Endothelial cell of umbilical vein (primary cell): ENCODE measurements around the gene ARMCX4. TPM values are rescaled to one million over a fixed set of nuclear protein-coding genes. Genes with fewer than 3 reads are reported as not detected.

Experiments used
- BruUV-seq: library from RNA; stranded (reverse); fragments of 400-500 nt; replicated peaks from 2 replicates; lab custom pipeline; 2021; lab: Mats Ljungman, UMichigan
- CTCF ChIA-PET: fragments of 300-600, 350-600 bp; sonication (Branson Sonifier 250); formaldehyde crosslinking; loops from one replicate; lab custom pipeline; 2021; ENCODE audit warnings: antibody characterized with exemption, inconsistent platforms; lab: Charles Lee
- POLR2A ChIA-PET: fragments of 300-600, 350-600 bp; sonication (Branson Sonifier 250); formaldehyde crosslinking; loops from one replicate; lab custom pipeline; 2021; ENCODE audit warnings: antibody characterized with exemption, inconsistent platforms; lab: Charles Lee
- DNase-seq: peaks from one replicate; pipeline ENCODE4 v3.0.0-alpha.2; 2011; ENCODE audit warnings: low read depth, low spot score
- FAIRE-seq: peaks from 2 replicates; lab custom pipeline; 2011; peaks lifted over from hg19 to GRCh38; lab: Jason Lieb, UNC
- H2AFZ ChIP-seq: 2 replicates; pipeline ENCODE4 v1.6.0; 2012; ENCODE audit warnings: low read depth, low read length, control low read depth, inconsistent platforms
- H3K27ac ChIP-seq: 2 replicates; pipeline ENCODE4 v1.5.1; 2011; ENCODE audit warnings: low read depth, mild to moderate bottlenecking, control low read depth, low read length, moderate library complexity; ENCODE audit not compliant: insufficient read depth
- H3K27me3 ChIP-seq, 2 experiments: 2 replicates each; pipeline versions ENCODE4 v1.6.0 to v1.6.1; 2011; ENCODE audit warnings: low read length in 2 of 2, mixed read lengths in 1 of 2; ENCODE audit not compliant: control insufficient read depth in 2 of 2, insufficient read depth in 2 of 2
- H3K36me3 ChIP-seq, 2 experiments: 2 replicates in 1 of 2; 3 replicates in 1 of 2; pipeline ENCODE4 v1.5.1; 2011; ENCODE audit warnings: low read length in 2 of 2, mild to moderate bottlenecking in 1 of 2, moderate library complexity in 1 of 2; ENCODE audit not compliant: control insufficient read depth in 2 of 2, insufficient read depth in 2 of 2; ENCODE audit errors: extremely low read depth in 1 of 2
- H3K4me1 ChIP-seq: 3 replicates; pipeline ENCODE4 v1.5.1; 2011; ENCODE audit warnings: mild to moderate bottlenecking, low read length; ENCODE audit not compliant: control insufficient read depth, insufficient read depth; ENCODE audit errors: extremely low read depth
- H3K4me2 ChIP-seq: 2 replicates; pipeline ENCODE4 v1.6.1; 2011; ENCODE audit warnings: low read length, control low read depth, mixed read lengths; ENCODE audit not compliant: insufficient read depth
- H3K4me3 ChIP-seq, 3 experiments: fragments of 200-600 bp in 1 of 3; sonication (generic), shearing (Covaris generic) in 1 of 3; replicated peaks in 1 of 3; 2 replicates each; pipeline ENCODE4 v1.5.1; 2011 to 2016; ENCODE audit warnings: control low read depth in 3 of 3, low read length in 3 of 3, mild to moderate bottlenecking in 2 of 3, inconsistent platforms in 1 of 3, low read depth in 1 of 3, moderate library complexity in 1 of 3; ENCODE audit not compliant: insufficient read depth in 1 of 3
- H3K79me2 ChIP-seq: 2 replicates; pipeline ENCODE4 v1.6.0; 2012; ENCODE audit warnings: low read length, inconsistent platforms; ENCODE audit not compliant: control insufficient read depth, insufficient read depth
- H3K9ac ChIP-seq: replicated peaks from 2 replicates; pipeline ENCODE3; 2011; ENCODE audit warnings: low read length, control low read depth; ENCODE audit not compliant: insufficient read depth; ENCODE audit errors: extremely low read depth
- H3K9me1 ChIP-seq: replicated peaks from 3 replicates; pipeline ENCODE4 v1.6.0; 2011; ENCODE audit warnings: mild to moderate bottlenecking, low read length; ENCODE audit not compliant: control insufficient read depth, insufficient read depth; ENCODE audit errors: extremely low read depth
- H3K9me3 ChIP-seq: replicated peaks from 2 replicates; pipeline ENCODE4 v1.5.1; 2012; ENCODE audit warnings: low read length, inconsistent platforms; ENCODE audit not compliant: control insufficient read depth, insufficient read depth
- H4K20me1 ChIP-seq: replicated peaks from 2 replicates; pipeline ENCODE3; 2011; ENCODE audit warnings: mild to moderate bottlenecking, low read length; ENCODE audit not compliant: control insufficient read depth, insufficient read depth; ENCODE audit errors: extremely low read depth
- EZH2 ChIP-seq: IDR thresholded peaks from 2 replicates; pipeline ENCODE4 v1.6.1; 2012; ENCODE audit warnings: borderline replicate concordance, low read depth, mild to moderate bottlenecking, moderate library complexity, low read length, inconsistent platforms; ENCODE audit not compliant: severe bottlenecking
- FOS ChIP-seq: IDR thresholded peaks from 2 replicates; pipeline ENCODE4 v1.6.1; 2011; ENCODE audit warnings: mild to moderate bottlenecking, low read length, moderate library complexity, borderline replicate concordance; ENCODE audit not compliant: insufficient read depth
- GATA2 ChIP-seq: IDR thresholded peaks from 2 replicates; pipeline ENCODE4 v1.7.0; 2011; ENCODE audit warnings: low read depth, mild to moderate bottlenecking, moderate library complexity, mixed read lengths, low read length; ENCODE audit not compliant: insufficient read length, insufficient read depth
- JUN ChIP-seq: IDR thresholded peaks from 2 replicates; pipeline ENCODE4 v1.6.1; 2011; ENCODE audit warnings: borderline replicate concordance, low read depth; ENCODE audit not compliant: insufficient read length, insufficient read depth
- MYC ChIP-seq: IDR thresholded peaks from one replicate; pipeline ENCODE4 v1.6.1; 2011; ENCODE audit warnings: mild to moderate bottlenecking, low read depth, low read length
- POLR2A ChIP-seq: IDR thresholded peaks from 2 replicates; pipeline ENCODE4 v1.6.1; 2012; ENCODE audit warnings: low read depth, mild to moderate bottlenecking, control low read depth, low read length
- POLR2AphosphoS5 ChIP-seq: IDR thresholded peaks from 2 replicates; pipeline ENCODE4 v1.6.1; 2012; ENCODE audit warnings: low read depth, mild to moderate bottlenecking, control low read depth, low read length, moderate library complexity; ENCODE audit not compliant: insufficient read depth
- dilution Hi-C: fragments of 300-500 bp; cut with MboI; formaldehyde crosslinking; loops from one replicate; pipeline ENCODE4 v1.15.0; 2019; ENCODE audit warnings: low sequenced_read_pairs; ENCODE audit not compliant: extremely low pct_ligation_motif_present
- intact Hi-C: fragments of 100-400 bp; cut with micrococcal nuclease; formaldehyde crosslinking; loops from one replicate; pipeline ENCODE4 v1.10.0; 2022
- polyA plus RNA-seq, 4 experiments: library from polyadenylated mRNA; depleted of rRNA in 3 of 4; stranded (reverse) in 3 of 4; unstranded in 1 of 4; fragments of >200 nt; gene quantifications; 2 replicates each; pipeline versions ENCODE4 v1.2.1 to v1.2.3, GENCODE V29; 2011 to 2012; ENCODE audit warnings: missing spikeins in 1 of 4
- total RNA-seq: library from RNA; stranded (reverse); gene quantifications from 2 replicates; pipeline ENCODE4 v1.2.3, GENCODE V29; 2021
- TF ChIP-seq, protein P1 (sequence below): IDR thresholded peaks from 2 replicates; pipeline ENCODE4 v1.6.1; 2011; ENCODE audit not compliant: insufficient read depth, insufficient read length
- TF ChIP-seq, protein P2 (sequence below), 2 donors: IDR thresholded peaks; 1 replicate in 1 of 2; 2 replicates in 1 of 2; pipeline ENCODE4 v1.5.1; 2011; ENCODE audit warnings: low read length in 2 of 2, mild to moderate bottlenecking in 2 of 2, moderate library complexity in 2 of 2, control low read depth in 1 of 2, inconsistent platforms in 1 of 2, low read depth in 1 of 2; ENCODE audit not compliant: insufficient read depth in 1 of 2; ENCODE audit errors: extremely low read depth in 1 of 2

ARMCX4 gene
- total and polyA plus RNA-seq, 2 donors (not counting 3 experiments of a cell fraction or from before 2014, with no cell fraction given): 4.7 to 19.9 TPM

DNA sequence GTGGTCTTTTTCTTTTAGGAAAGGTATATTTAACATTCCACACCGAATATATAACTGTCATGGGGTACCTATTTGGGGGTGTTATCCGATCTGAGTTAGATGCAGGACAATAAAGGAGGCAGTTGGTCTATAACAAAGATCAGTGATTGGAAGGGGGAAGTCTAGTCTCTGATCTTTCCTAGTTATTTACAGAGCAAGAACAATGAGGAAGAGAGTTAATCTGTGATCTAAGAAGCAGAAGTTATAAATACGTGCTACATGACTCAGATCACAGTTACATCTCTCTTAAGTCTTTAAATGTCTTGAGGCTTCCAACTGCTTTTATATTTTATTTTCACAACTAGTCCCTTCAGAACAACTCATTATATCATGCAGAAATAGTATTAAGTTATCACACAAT lies 33.2 kb upstream of the ARMCX4 start:
- Histone ChIP-seq H3K4me2 (no peak overlapping the region), H3K27ac (no peak overlapping the region), H3K9ac (no peak overlapping the region), H3K4me1 (peaks cover 7% of the 10 kb centered on the region), H3K9me1 (no peaks in the 10 kb centered on the region), H3K4me3 (no peak overlapping the region), H2AFZ (no peak overlapping the region), H3K27me3 (no peaks in the 10 kb centered on the region), H3K36me3 (no peaks in the 10 kb centered on the region), H3K9me3 (no peaks in the 10 kb centered on the region), H3K79me2 (no peaks in the 10 kb centered on the region), H4K20me1 (no peaks in the 10 kb centered on the region)
- intact Hi-C loops (no loop called here), dilution Hi-C loops (no loop called here)
- DNase-seq (peak; percentile 27), FAIRE-seq (no peak)
- TF ChIP-seq MYC (no peak), FOS (no peak), EZH2 (no peak), GATA2 (no peak), POLR2A (no peak), POLR2AphosphoS5 (no peak), JUN (no peak)
- TF ChIP-seq, protein P1, sequence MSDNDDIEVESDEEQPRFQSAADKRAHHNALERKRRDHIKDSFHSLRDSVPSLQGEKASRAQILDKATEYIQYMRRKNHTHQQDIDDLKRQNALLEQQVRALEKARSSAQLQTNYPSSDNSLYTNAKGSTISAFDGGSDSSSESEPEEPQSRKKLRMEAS: no peak
- TF ChIP-seq, protein P2, sequence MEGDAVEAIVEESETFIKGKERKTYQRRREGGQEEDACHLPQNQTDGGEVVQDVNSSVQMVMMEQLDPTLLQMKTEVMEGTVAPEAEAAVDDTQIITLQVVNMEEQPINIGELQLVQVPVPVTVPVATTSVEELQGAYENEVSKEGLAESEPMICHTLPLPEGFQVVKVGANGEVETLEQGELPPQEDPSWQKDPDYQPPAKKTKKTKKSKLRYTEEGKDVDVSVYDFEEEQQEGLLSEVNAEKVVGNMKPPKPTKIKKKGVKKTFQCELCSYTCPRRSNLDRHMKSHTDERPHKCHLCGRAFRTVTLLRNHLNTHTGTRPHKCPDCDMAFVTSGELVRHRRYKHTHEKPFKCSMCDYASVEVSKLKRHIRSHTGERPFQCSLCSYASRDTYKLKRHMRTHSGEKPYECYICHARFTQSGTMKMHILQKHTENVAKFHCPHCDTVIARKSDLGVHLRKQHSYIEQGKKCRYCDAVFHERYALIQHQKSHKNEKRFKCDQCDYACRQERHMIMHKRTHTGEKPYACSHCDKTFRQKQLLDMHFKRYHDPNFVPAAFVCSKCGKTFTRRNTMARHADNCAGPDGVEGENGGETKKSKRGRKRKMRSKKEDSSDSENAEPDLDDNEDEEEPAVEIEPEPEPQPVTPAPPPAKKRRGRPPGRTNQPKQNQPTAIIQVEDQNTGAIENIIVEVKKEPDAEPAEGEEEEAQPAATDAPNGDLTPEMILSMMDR (IDR thresholded peaks at IDR 0.05; ENCODE audit: extremely low read depth in 1 of 2, insufficient read depth in 1 of 2, low read depth in 1 of 2, low read length in 2 of 2): no peak
- no TSS peak for BruUV-seq
- POLR2A ChIA-PET: no interaction called here
- CTCF ChIA-PET: no interaction called here
